Suprapubic skin (tissue), 4 donors: ENCODE data around the gene COP1. TPM values are rescaled to one million over a fixed set of nuclear protein-coding genes. Genes with fewer than 3 reads are reported as not detected.

Source experiments
- DNase-seq, 2 donors: peaks; one replicate each; pipeline ENCODE4 v3.0.0-alpha.2; 2019; ENCODE audit warnings: low spot score in 2 of 2
- H3K27ac ChIP-seq: fragments of 200-600 bp; sonication (generic); one replicate; pipeline ENCODE4 v1.5.1; 2019
- H3K27me3 ChIP-seq: fragments of 200-600 bp; sonication (generic); one replicate; pipeline ENCODE4 v1.5.1; 2019
- H3K36me3 ChIP-seq: fragments of 200-600 bp; sonication (generic); one replicate; pipeline ENCODE4 v1.5.1; 2019
- H3K4me1 ChIP-seq: fragments of 200-600 bp; sonication (generic); one replicate; pipeline ENCODE4 v1.5.1; 2019
- H3K4me3 ChIP-seq: fragments of 200-600 bp; sonication (generic); one replicate; pipeline ENCODE4 v1.5.1; 2019; ENCODE audit warnings: mild to moderate bottlenecking
- H3K9me3 ChIP-seq: fragments of 200-600 bp; sonication (generic); one replicate; pipeline ENCODE4 v1.5.1; 2019
- EP300 ChIP-seq: sonication (generic); formaldehyde crosslinking; IDR thresholded peaks from one replicate; pipeline ENCODE4 v1.6.1; 2017; ENCODE audit warnings: antibody characterized with exemption
- POLR2A ChIP-seq, 2 donors: fragments of 450-650 bp; IDR thresholded peaks; one replicate each; pipeline ENCODE4 v1.6.1; 2017; ENCODE audit warnings: antibody characterized with exemption in 2 of 2, mild to moderate bottlenecking in 2 of 2, moderate library complexity in 2 of 2
- POLR2AphosphoS5 ChIP-seq, 3 donors: sonication (generic); formaldehyde crosslinking; IDR thresholded peaks; one replicate each; pipeline ENCODE4 v1.6.1; 2017; ENCODE audit warnings: antibody characterized with exemption in 3 of 3
- WGBS: methylation state at CpG from one replicate; pipeline ENCODE4 v1.1.5; 2018; 5-methylcytosine and 5-hydroxymethylcytosine counted together
- total RNA-seq, 4 donors: library from RNA; depleted of rRNA; stranded (reverse); fragments of >200 nt; gene quantifications; one replicate each; pipeline ENCODE4 v1.1.0, GENCODE V29; 2016
- TF ChIP-seq, protein P1 (sequence below), 2 donors: fragments of 200-600 bp in 1 of 2; fragments of 450-650 bp in 1 of 2; sonication (generic) in 1 of 2; IDR thresholded peaks; one replicate each; pipeline ENCODE4 v1.5.1; 2016 to 2019; ENCODE audit warnings: antibody characterized with exemption in 2 of 2, mild to moderate bottlenecking in 1 of 2, moderate library complexity in 1 of 2

Gene COP1
- total RNA-seq, 4 donors from 2014 or later: 33.2 to 84.1 (median 52.3) TPM

- H3K27ac ChIP-seq: no peak overlapping the region
- H3K27me3 ChIP-seq: no peaks in the 10 kb centered on the region
- H3K9me3 ChIP-seq: peaks cover 21% of the 10 kb centered on the region
- peaks cover 50% of the 10 kb centered on the region for H3K36me3 ChIP-seq
- 94% methylated on average over 3 of the region's 3 CpGs for WGBS
- no peaks in the 10 kb centered on the region for H3K4me1 ChIP-seq
- TF ChIP-seq POLR2AphosphoS5 (IDR thresholded peaks at IDR 0.05) (no peak), EP300 (no peak), POLR2A (IDR thresholded peaks at IDR 0.05) (no peak)
- TF ChIP-seq, protein P1, sequence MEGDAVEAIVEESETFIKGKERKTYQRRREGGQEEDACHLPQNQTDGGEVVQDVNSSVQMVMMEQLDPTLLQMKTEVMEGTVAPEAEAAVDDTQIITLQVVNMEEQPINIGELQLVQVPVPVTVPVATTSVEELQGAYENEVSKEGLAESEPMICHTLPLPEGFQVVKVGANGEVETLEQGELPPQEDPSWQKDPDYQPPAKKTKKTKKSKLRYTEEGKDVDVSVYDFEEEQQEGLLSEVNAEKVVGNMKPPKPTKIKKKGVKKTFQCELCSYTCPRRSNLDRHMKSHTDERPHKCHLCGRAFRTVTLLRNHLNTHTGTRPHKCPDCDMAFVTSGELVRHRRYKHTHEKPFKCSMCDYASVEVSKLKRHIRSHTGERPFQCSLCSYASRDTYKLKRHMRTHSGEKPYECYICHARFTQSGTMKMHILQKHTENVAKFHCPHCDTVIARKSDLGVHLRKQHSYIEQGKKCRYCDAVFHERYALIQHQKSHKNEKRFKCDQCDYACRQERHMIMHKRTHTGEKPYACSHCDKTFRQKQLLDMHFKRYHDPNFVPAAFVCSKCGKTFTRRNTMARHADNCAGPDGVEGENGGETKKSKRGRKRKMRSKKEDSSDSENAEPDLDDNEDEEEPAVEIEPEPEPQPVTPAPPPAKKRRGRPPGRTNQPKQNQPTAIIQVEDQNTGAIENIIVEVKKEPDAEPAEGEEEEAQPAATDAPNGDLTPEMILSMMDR (IDR thresholded peaks at IDR 0.05): no peak
- DNase-seq: no peak
- H3K4me3 ChIP-seq: no peak overlapping the region
Measured at GRCh38 chr1:176157995-176158394, 49.1 kb downstream of the COP1 start.

GRCh38 chr1:176149939-176150807 lies 56.9 kb downstream of the COP1 start:
- Histone ChIP-seq H3K27me3 (no peaks in the 10 kb centered on the region), H3K27ac (no peak overlapping the region), H3K36me3 (peaks cover 23% of the 10 kb centered on the region), H3K4me1 (no peaks in the 10 kb centered on the region), H3K9me3 (no peaks in the 10 kb centered on the region), H3K4me3 (no peak overlapping the region)
- 86% methylated on average over 4 of the region's 4 CpGs for WGBS
- TF ChIP-seq, protein P1 (IDR thresholded peaks at IDR 0.05): no peak
- no peak for TF ChIP-seq POLR2AphosphoS5 (IDR thresholded peaks at IDR 0.05)
- TF ChIP-seq EP300: no peak
- no peak for TF ChIP-seq POLR2A (IDR thresholded peaks at IDR 0.05)
- no peak for DNase-seq

DNA sequence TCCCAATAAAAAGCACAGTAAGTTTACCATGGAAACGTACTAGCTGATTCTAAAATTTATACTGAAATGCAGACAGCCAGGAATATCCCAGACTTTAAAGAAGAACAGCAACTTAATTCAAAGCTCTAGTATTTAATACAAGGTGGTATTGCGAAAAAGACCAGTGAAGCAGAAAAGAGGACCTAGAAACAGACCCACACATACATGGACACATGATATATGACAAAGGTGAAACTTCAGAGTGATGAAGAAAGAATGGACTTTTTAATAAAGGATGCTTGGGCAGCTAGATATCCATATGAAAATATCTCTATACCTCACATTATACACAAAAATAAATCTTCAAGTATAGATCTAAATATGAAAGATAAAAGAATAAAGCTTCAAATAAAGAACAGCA lies 62.6 kb downstream of the COP1 start:
- Histone ChIP-seq H3K4me1 (no peaks in the 10 kb centered on the region), H3K9me3 (no peaks in the 10 kb centered on the region), H3K4me3 (no peak overlapping the region), H3K27me3 (no peaks in the 10 kb centered on the region), H3K27ac (no peak overlapping the region), H3K36me3 (peaks cover 16% of the 10 kb centered on the region)
- DNase-seq: no peak
- WGBS: 96% methylated on average over 2 of the region's 2 CpGs
- TF ChIP-seq, protein P1 (IDR thresholded peaks at IDR 0.05): no peak
- no peak for TF ChIP-seq EP300
- no peak for TF ChIP-seq POLR2AphosphoS5 (IDR thresholded peaks at IDR 0.05)
- TF ChIP-seq POLR2A (IDR thresholded peaks at IDR 0.05): no peak

DNA sequence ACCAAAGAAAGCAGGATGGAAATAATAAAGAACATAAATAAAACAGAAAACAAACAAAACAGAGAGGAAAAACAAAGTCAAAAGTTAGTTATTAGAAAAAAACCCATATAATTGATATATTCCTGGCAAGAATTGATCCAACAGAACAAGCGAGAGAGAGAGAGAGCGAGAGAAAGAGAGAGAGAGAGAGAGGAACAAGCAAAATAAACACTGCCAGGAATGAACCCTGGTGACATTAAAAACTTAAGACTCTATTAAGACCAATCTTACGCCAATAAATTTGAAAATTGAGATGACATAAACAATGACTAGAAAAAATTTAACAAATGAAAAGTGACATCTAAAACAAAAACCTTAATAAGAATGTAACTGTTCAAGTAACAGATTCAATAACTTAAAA lies 64.1 kb downstream of the COP1 start:
- Histone ChIP-seq H3K27me3 (no peaks in the 10 kb centered on the region), H3K27ac (no peak overlapping the region), H3K9me3 (no peaks in the 10 kb centered on the region), H3K36me3 (peaks cover 16% of the 10 kb centered on the region), H3K4me1 (no peaks in the 10 kb centered on the region), H3K4me3 (no peak overlapping the region)
- no peak for DNase-seq
- 89% methylated on average over 3 of the region's 3 CpGs for WGBS
- TF ChIP-seq, protein P1 (IDR thresholded peaks at IDR 0.05): no peak
- TF ChIP-seq POLR2AphosphoS5 (IDR thresholded peaks at IDR 0.05) (no peak), EP300 (no peak)

DNA sequence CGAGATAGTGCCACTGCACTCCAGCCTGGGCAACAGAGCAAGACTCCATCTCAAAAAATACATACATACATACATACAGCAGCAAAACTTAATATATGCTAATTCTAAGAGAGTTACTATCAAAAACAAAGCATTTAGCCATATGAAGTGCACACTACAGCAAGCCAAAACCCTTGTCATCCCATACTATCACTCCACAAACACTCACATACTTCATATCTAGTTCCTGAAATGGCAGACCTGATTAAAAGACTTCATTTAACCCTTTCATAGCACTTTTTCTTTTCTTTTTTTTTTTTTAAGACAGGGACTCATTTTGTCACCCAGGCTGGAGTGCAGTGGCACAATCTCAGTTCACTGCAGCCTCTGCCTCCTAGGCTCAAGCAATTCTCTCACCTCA lies 65.6 kb downstream of the COP1 start:
- DNase-seq: no peak
- TF ChIP-seq POLR2AphosphoS5 (IDR thresholded peaks at IDR 0.05): no peak
- no peak for TF ChIP-seq EP300
- no peak for TF ChIP-seq POLR2A (IDR thresholded peaks at IDR 0.05)
- TF ChIP-seq, protein P1 (IDR thresholded peaks at IDR 0.05): no peak
- WGBS: 100% methylated on average over 1 of the region's 1 CpG
- Histone ChIP-seq H3K27me3 (no peaks in the 10 kb centered on the region), H3K4me3 (no peak overlapping the region), H3K27ac (no peak overlapping the region), H3K36me3 (peaks cover 10% of the 10 kb centered on the region), H3K9me3 (no peaks in the 10 kb centered on the region), H3K4me1 (no peaks in the 10 kb centered on the region)
